ENCODE results near the gene SEL1L2. TPM values are rescaled to one million over a fixed set of nuclear protein-coding genes. Genes with fewer than 3 reads are reported as not detected.
"Not testable (repeated sequence)": the region's sequence is repeated elsewhere in the genome, so short reads cannot be mapped to it uniquely, and the experiment has no call there.

The SEL1L2 gene
- total and polyA plus RNA-seq, 9 of the 15 experiments (the other 6 are each of a cell fraction or from before 2014, with no cell fraction given), result not detected

- ChIA-PET POLR2A (interaction anchor here (0.6 kb wide), 1 partner anchor 761 kb away, joined by 5 read pairs; no protein-coding TSS in a partner anchor), CTCF (ENCODE audit: low intra/inter-chr PET ratio) (no interaction called here)
- no peak for TF ChIP-seq FOXA3 (CRISPR knock-in tag; conservative IDR thresholded peaks at IDR 0.05 in 1 of 2, IDR thresholded peaks at IDR 0.05 in 1 of 2)
- TF ChIP-seq, protein P1, sequence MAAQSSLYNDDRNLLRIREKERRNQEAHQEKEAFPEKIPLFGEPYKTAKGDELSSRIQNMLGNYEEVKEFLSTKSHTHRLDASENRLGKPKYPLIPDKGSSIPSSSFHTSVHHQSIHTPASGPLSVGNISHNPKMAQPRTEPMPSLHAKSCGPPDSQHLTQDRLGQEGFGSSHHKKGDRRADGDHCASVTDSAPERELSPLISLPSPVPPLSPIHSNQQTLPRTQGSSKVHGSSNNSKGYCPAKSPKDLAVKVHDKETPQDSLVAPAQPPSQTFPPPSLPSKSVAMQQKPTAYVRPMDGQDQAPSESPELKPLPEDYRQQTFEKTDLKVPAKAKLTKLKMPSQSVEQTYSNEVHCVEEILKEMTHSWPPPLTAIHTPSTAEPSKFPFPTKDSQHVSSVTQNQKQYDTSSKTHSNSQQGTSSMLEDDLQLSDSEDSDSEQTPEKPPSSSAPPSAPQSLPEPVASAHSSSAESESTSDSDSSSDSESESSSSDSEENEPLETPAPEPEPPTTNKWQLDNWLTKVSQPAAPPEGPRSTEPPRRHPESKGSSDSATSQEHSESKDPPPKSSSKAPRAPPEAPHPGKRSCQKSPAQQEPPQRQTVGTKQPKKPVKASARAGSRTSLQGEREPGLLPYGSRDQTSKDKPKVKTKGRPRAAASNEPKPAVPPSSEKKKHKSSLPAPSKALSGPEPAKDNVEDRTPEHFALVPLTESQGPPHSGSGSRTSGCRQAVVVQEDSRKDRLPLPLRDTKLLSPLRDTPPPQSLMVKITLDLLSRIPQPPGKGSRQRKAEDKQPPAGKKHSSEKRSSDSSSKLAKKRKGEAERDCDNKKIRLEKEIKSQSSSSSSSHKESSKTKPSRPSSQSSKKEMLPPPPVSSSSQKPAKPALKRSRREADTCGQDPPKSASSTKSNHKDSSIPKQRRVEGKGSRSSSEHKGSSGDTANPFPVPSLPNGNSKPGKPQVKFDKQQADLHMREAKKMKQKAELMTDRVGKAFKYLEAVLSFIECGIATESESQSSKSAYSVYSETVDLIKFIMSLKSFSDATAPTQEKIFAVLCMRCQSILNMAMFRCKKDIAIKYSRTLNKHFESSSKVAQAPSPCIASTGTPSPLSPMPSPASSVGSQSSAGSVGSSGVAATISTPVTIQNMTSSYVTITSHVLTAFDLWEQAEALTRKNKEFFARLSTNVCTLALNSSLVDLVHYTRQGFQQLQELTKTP (IDR thresholded peaks at IDR 0.05; ENCODE audit: low read depth in 1 of 2, partially characterized antibody in 2 of 2), result no peak
- no peak for TF ChIP-seq LARP7 (IDR thresholded peaks at IDR 0.05)
- TF ChIP-seq NRF1 (conservative IDR thresholded peaks at IDR 0.05 in 1 of 2, IDR thresholded peaks at IDR 0.05 in 1 of 2), result peak; percentile 39 to 60; a peak in 3 of 4 replicates
- Histone ChIP-seq H3K9me1 (ENCODE audit: control insufficient read depth, insufficient read depth, low read length) (no peaks in the 10 kb centered on the region), H3K27me3 (ENCODE audit: control insufficient read depth in 2 of 2, insufficient read depth in 2 of 2, low read length in 2 of 2) (no peaks in the 10 kb centered on the region), H3K9me3 (replicated peaks; ENCODE audit: control insufficient read depth, insufficient read depth, low read depth, low read length) (no peaks in the 10 kb centered on the region), H3K4me2 (ENCODE audit: insufficient read depth, low read length) (no peak within 1 kb of the TSS), H3K4me1 (replicated peaks in 1 of 2; ENCODE audit: control insufficient read depth in 2 of 2, insufficient read depth in 2 of 2, low read length in 2 of 2) (no peaks in the 10 kb centered on the region), H3K9ac (ENCODE audit: insufficient read depth in 1 of 2, low read depth in 2 of 2, low read length in 2 of 2) (no peak within 1 kb of the TSS), H3K79me2 (ENCODE audit: control insufficient read depth, insufficient read depth, low read length) (no peaks in the 10 kb centered on the region), H3K27ac (ENCODE audit: extremely low read depth, low read depth, low read length) (no peak within 1 kb of the TSS), H4K20me1 (replicated peaks; ENCODE audit: control insufficient read depth, insufficient read depth, low read length) (no peaks in the 10 kb centered on the region), H3K4me3 (no peak within 1 kb of the TSS), H2AFZ (ENCODE audit: low read depth, low read length) (no peak within 1 kb of the TSS), H3K36me3 (ENCODE audit: control insufficient read depth, insufficient read depth, low read length) (no peaks in the 10 kb centered on the region)
- BruUV-seq (replicated peaks), result no TSS peak
- intact Hi-C loops (cut with micrococcal nuclease) (no loop called here), in situ Hi-C loops (cut with MboI) (no loop called here)
- no peak for FAIRE-seq
- ATAC-seq, result no peak; the same call in 2 of the 3 replicates
- peak in 2 of 4 experiments; percentile 4 to 7 for DNase-seq (ENCODE audit: extremely low read depth in 1 of 4, low spot score in 3 of 4)
- WGBS (ENCODE audit: insufficient coverage, low coverage, missing lambda C conversion rate), result 64% methylated on average over 17 of the region's 61 CpGs
Observed at GRCh38 chr20:13995086-13995665, 4.8 kb upstream of the SEL1L2 start, which contains the start of gene MACROD2. TSS of gene MACROD2 (plus strand) at chr20:13995516.

DNA sequence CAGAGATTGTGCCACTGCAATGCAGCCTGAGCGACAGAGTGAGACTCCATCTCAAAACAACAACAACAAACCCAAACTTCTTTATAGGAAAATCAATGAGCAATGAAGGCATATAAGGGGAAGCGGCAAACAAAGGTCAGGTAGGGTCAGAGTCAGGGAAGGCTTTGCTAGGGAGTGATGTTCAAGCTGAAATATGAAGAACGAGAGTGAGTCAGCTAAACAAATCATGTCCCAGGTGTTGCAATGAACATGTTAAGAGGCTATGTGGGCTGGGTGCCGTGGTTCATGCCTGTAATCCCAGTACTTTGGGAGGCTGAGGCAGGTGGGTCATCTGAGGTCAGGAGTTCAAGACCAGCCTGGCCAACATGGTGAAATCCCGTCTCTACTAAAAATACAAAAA lies 1.5 kb upstream of the SEL1L2 start:
- H3K79me2 ChIP-seq (ENCODE audit: control insufficient read depth, insufficient read depth, low read length); FAIRE-seq; H3K9me1 ChIP-seq (ENCODE audit: control insufficient read depth, insufficient read depth, low read length); H3K9me3 ChIP-seq (replicated peaks; ENCODE audit: control insufficient read depth, insufficient read depth, low read depth, low read length); H3K4me1 ChIP-seq (replicated peaks in 1 of 2; ENCODE audit: control insufficient read depth in 2 of 2, insufficient read depth in 2 of 2, low read length in 2 of 2); H3K4me3 ChIP-seq; H2AFZ ChIP-seq (ENCODE audit: low read depth, low read length); intact Hi-C loops (cut with micrococcal nuclease); POLR2A ChIA-PET; H3K27me3 ChIP-seq (ENCODE audit: control insufficient read depth in 2 of 2, insufficient read depth in 2 of 2, low read length in 2 of 2); H3K4me2 ChIP-seq (ENCODE audit: insufficient read depth, low read length); H3K36me3 ChIP-seq (ENCODE audit: control insufficient read depth, insufficient read depth, low read length); H3K27ac ChIP-seq (ENCODE audit: extremely low read depth, low read depth, low read length); ATAC-seq; CTCF ChIA-PET (ENCODE audit: low intra/inter-chr PET ratio); BruUV-seq (replicated peaks); in situ Hi-C loops (cut with MboI); DNase-seq (ENCODE audit: extremely low read depth in 1 of 4, low spot score in 3 of 4); H3K9ac ChIP-seq (ENCODE audit: insufficient read depth in 1 of 2, low read depth in 2 of 2, low read length in 2 of 2); H4K20me1 ChIP-seq (replicated peaks; ENCODE audit: control insufficient read depth, insufficient read depth, low read length): not testable (repeated sequence)
- WGBS (ENCODE audit: insufficient coverage, low coverage, missing lambda C conversion rate), result 7% methylated on average over 4 of the region's 5 CpGs

All from K562 (cell line).